ENCODE results near the gene AP1G1. TPM values are rescaled to one million over a fixed set of nuclear protein-coding genes. Genes with fewer than 3 reads are reported as not detected.

Gene AP1G1
- total RNA-seq, 3 donors from 2014 or later = 88.5 to 98.7 (median 90.1) TPM

Other genes with a start within 250 kb of the AP1G1 start
- under 1 TPM; 0.45 to 0.54 (median 0.48) TPM for gene TAT, start 231.7 kb downstream of the AP1G1 start, total RNA-seq
- gene MARVELD3, start 182.7 kb downstream of the AP1G1 start, total RNA-seq = under 1 TPM in 2 of 3 donors, not detected in 1; 0.05 to 0.11 TPM
- gene PHLPP2, start 84.1 kb downstream of the AP1G1 start, total RNA-seq = 10 to 100 TPM; 13.3 to 15.5 (median 15.3) TPM
- 10 to 100 TPM; 15.3 to 17.3 (median 15.5) TPM for gene ATXN1L, start 37.1 kb upstream of the AP1G1 start, total RNA-seq
- gene ZNF821, start 75.3 kb upstream of the AP1G1 start, total RNA-seq = 1 to 10 TPM; 3.4 to 6.5 (median 4.1) TPM
- 100 to 1,000 TPM; 149 to 176 (median 158) TPM for gene IST1, start 86.7 kb upstream of the AP1G1 start, total RNA-seq
- not detected for gene PKD1L3, start 191.6 kb upstream of the AP1G1 start, total RNA-seq
- gene DHODH, start 199.9 kb upstream of the AP1G1 start, total RNA-seq = 10 to 100 TPM; 33.4 to 39.0 (median 35.8) TPM
- 10 to 100 TPM in 2 of 3 donors, 1 to 10 TPM in 1; 8.2 to 11.8 (median 11.4) TPM for gene HP, start 245.7 kb upstream of the AP1G1 start, total RNA-seq

All from activated T-cell treated with anti-CD3 and anti-CD28 coated beads, Interleukin-2, amount 50 U/mL, for 4 hours (primary cell).